ENCODE data around the gene S100A1. TPM values are rescaled to one million over a fixed set of nuclear protein-coding genes. Genes with fewer than 3 reads are reported as not detected.
A peak's percentile ranks its signal among the peaks of the same experiment; 100 is the strongest.

S100A1 gene
- total and polyA plus RNA-seq, 2 of the 13 experiments (the other 11 are each of a cell fraction or from before 2014, with no cell fraction given) = 120 to 251 TPM

DNA sequence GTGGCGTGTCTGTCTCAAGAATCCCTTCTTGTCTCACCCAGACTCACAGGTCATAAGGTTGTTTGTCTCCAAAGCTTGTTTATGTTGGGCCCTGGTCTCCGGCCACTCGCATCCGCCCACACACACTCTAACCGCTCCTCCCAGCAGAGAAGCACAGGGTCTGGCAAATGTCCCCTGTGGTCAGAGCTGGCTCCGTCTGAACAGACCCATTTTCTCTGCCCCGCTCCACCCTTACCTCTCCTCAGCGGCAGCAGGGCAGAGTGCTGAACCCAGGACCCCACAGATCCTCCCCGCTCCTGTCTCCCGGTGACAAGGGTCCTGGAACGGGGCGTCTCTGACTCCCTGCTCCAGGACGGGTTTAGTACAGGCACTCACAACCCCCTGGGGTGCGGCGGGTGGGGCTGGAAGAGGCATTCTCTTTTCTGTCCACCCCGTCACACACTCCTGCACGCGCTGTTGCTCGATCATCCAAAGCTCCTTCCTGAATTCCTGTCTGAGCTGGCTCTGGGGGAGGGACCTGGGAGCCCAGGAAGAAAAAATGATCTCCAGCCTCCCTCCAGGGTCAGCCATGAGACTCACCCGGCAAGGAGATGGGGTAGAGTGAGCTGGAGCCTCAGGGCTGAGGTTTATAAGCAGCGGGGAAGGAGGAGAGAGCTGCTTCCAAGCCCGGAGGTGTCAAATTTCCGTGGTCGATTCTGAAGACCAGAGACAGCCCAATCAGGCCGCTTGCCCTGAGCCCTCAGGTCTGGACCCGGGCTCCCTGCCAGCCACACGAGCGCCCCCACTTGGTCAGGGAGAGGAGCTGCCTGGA, 1.1 kb upstream of the S100A1 start, which contains the start of gene S100A13 (continued):
- TF ChIP-seq, protein P1, sequence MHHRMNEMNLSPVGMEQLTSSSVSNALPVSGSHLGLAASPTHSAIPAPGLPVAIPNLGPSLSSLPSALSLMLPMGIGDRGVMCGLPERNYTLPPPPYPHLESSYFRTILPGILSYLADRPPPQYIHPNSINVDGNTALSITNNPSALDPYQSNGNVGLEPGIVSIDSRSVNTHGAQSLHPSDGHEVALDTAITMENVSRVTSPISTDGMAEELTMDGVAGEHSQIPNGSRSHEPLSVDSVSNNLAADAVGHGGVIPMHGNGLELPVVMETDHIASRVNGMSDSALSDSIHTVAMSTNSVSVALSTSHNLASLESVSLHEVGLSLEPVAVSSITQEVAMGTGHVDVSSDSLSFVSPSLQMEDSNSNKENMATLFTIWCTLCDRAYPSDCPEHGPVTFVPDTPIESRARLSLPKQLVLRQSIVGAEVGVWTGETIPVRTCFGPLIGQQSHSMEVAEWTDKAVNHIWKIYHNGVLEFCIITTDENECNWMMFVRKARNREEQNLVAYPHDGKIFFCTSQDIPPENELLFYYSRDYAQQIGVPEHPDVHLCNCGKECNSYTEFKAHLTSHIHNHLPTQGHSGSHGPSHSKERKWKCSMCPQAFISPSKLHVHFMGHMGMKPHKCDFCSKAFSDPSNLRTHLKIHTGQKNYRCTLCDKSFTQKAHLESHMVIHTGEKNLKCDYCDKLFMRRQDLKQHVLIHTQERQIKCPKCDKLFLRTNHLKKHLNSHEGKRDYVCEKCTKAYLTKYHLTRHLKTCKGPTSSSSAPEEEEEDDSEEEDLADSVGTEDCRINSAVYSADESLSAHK (CRISPR knock-in tag; IDR thresholded peaks at IDR 0.05; ENCODE audit: borderline replicate concordance) = no peak
- no peak for TF ChIP-seq PCBP1 (IDR thresholded peaks at IDR 0.05; ENCODE audit: borderline replicate concordance, low read depth, low read length)
- no peak; the same call in 1 of the 2 replicates for TF ChIP-seq DMAP1 (CRISPR knock-in tag; IDR thresholded peaks at IDR 0.05)
- no peak for TF ChIP-seq ZFP90 (CRISPR knock-in tag; IDR thresholded peaks at IDR 0.05; ENCODE audit: borderline replicate concordance)
- TF ChIP-seq, protein P2, sequence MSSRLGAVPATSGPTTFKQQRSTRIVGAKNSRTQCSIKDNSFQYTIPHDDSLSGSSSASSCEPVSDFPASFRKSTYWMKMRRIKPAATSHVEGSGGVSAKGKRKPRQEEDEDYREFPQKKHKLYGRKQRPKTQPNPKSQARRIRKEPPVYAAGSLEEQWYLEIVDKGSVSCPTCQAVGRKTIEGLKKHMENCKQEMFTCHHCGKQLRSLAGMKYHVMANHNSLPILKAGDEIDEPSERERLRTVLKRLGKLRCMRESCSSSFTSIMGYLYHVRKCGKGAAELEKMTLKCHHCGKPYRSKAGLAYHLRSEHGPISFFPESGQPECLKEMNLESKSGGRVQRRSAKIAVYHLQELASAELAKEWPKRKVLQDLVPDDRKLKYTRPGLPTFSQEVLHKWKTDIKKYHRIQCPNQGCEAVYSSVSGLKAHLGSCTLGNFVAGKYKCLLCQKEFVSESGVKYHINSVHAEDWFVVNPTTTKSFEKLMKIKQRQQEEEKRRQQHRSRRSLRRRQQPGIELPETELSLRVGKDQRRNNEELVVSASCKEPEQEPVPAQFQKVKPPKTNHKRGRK (CRISPR knock-in tag; IDR thresholded peaks at IDR 0.05) = no peak
- peak; percentile 40; the same call in 1 of the 2 replicates for TF ChIP-seq GATAD2A (CRISPR knock-in tag; IDR thresholded peaks at IDR 0.05)
- TF ChIP-seq ZSCAN31 (CRISPR knock-in tag; IDR thresholded peaks at IDR 0.05; ENCODE audit: low read depth) = no peak
- TF ChIP-seq, protein P3, sequence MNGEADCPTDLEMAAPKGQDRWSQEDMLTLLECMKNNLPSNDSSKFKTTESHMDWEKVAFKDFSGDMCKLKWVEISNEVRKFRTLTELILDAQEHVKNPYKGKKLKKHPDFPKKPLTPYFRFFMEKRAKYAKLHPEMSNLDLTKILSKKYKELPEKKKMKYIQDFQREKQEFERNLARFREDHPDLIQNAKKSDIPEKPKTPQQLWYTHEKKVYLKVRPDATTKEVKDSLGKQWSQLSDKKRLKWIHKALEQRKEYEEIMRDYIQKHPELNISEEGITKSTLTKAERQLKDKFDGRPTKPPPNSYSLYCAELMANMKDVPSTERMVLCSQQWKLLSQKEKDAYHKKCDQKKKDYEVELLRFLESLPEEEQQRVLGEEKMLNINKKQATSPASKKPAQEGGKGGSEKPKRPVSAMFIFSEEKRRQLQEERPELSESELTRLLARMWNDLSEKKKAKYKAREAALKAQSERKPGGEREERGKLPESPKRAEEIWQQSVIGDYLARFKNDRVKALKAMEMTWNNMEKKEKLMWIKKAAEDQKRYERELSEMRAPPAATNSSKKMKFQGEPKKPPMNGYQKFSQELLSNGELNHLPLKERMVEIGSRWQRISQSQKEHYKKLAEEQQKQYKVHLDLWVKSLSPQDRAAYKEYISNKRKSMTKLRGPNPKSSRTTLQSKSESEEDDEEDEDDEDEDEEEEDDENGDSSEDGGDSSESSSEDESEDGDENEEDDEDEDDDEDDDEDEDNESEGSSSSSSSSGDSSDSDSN (CRISPR knock-in tag; IDR thresholded peaks at IDR 0.05) = peak; percentile 57
- TF ChIP-seq, protein P4, sequence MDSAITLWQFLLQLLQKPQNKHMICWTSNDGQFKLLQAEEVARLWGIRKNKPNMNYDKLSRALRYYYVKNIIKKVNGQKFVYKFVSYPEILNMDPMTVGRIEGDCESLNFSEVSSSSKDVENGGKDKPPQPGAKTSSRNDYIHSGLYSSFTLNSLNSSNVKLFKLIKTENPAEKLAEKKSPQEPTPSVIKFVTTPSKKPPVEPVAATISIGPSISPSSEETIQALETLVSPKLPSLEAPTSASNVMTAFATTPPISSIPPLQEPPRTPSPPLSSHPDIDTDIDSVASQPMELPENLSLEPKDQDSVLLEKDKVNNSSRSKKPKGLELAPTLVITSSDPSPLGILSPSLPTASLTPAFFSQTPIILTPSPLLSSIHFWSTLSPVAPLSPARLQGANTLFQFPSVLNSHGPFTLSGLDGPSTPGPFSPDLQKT (CRISPR knock-in tag; IDR thresholded peaks at IDR 0.05; ENCODE audit: borderline replicate concordance) = no peak
- peak; percentile 29 for TF ChIP-seq NFYC (CRISPR knock-in tag; IDR thresholded peaks at IDR 0.05)
- no peak for TF ChIP-seq ZNF678 (CRISPR knock-in tag; IDR thresholded peaks at IDR 0.05)
- TF ChIP-seq, protein P5, sequence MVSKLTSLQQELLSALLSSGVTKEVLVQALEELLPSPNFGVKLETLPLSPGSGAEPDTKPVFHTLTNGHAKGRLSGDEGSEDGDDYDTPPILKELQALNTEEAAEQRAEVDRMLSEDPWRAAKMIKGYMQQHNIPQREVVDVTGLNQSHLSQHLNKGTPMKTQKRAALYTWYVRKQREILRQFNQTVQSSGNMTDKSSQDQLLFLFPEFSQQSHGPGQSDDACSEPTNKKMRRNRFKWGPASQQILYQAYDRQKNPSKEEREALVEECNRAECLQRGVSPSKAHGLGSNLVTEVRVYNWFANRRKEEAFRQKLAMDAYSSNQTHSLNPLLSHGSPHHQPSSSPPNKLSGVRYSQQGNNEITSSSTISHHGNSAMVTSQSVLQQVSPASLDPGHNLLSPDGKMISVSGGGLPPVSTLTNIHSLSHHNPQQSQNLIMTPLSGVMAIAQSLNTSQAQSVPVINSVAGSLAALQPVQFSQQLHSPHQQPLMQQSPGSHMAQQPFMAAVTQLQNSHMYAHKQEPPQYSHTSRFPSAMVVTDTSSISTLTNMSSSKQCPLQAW (CRISPR knock-in tag; IDR thresholded peaks at IDR 0.05) = peak; percentile 70
- TF ChIP-seq, protein P6, sequence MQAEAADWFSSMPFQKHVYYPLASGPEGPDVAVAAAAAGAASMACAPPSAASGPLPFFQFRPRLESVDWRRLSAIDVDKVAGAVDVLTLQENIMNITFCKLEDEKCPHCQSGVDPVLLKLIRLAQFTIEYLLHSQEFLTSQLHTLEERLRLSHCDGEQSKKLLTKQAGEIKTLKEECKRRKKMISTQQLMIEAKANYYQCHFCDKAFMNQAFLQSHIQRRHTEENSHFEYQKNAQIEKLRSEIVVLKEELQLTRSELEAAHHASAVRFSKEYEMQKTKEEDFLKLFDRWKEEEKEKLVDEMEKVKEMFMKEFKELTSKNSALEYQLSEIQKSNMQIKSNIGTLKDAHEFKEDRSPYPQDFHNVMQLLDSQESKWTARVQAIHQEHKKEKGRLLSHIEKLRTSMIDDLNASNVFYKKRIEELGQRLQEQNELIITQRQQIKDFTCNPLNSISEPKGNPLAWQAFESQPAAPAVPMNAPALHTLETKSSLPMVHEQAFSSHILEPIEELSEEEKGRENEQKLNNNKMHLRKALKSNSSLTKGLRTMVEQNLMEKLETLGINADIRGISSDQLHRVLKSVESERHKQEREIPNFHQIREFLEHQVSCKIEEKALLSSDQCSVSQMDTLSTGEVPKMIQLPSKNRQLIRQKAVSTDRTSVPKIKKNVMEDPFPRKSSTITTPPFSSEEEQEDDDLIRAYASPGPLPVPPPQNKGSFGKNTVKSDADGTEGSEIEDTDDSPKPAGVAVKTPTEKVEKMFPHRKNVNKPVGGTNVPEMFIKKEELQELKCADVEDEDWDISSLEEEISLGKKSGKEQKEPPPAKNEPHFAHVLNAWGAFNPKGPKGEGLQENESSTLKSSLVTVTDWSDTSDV (CRISPR knock-in tag; IDR thresholded peaks at IDR 0.05) = no peak
- TF ChIP-seq ZNF563 (CRISPR knock-in tag; IDR thresholded peaks at IDR 0.05) = peak; percentile 63; the same call in 1 of the 2 replicates
- 0 out of 2 replicates have a peak, but pooled peaks have one; percentile 37 for TF ChIP-seq ZNF557 (CRISPR knock-in tag; IDR thresholded peaks at IDR 0.05)
- no peak for TF ChIP-seq BCL6 (CRISPR knock-in tag; IDR thresholded peaks at IDR 0.05)
- no peak for TF ChIP-seq NCOA2 (CRISPR knock-in tag; IDR thresholded peaks at IDR 0.05)
